Right atrium auricular region (tissue), 2 donors: ENCODE measurements around the gene ANKRD55. TPM values are rescaled to one million over a fixed set of nuclear protein-coding genes. Genes with fewer than 3 reads are reported as not detected.

ENCODE experiments used
- DNase-seq: peaks from one replicate; pipeline ENCODE4 v3.0.0-alpha.2; 2019; ENCODE audit warnings: low spot score
- H3K27ac ChIP-seq, 2 donors: fragments of 200-600 bp; sonication (generic); 1 replicate in 1 of 2; 2 replicates in 1 of 2; pipeline ENCODE4 v1.5.1; 2016 to 2019
- H3K27me3 ChIP-seq, 2 donors: fragments of 200-600 bp; sonication (generic); one replicate each; pipeline versions ENCODE4 v1.5.1 to v1.6.0; 2017 to 2019
- H3K36me3 ChIP-seq: fragments of 200-600 bp; sonication (generic); one replicate; pipeline ENCODE4 v1.5.1; 2016
- H3K4me1 ChIP-seq, 2 donors: fragments of 200-600 bp; sonication (generic); one replicate each; pipeline versions ENCODE4 v1.5.1 to v1.6.0; 2017 to 2019
- H3K4me3 ChIP-seq, 2 donors: fragments of 200-600 bp; sonication (generic); 1 replicate in 1 of 2; 2 replicates in 1 of 2; pipeline ENCODE4 v1.5.1; 2017 to 2019; ENCODE audit warnings: mild to moderate bottlenecking in 1 of 2, moderate library complexity in 1 of 2
- H3K9me3 ChIP-seq, 2 donors: fragments of 200-600 bp; sonication (generic); one replicate each; pipeline ENCODE4 v1.5.1; 2019
- CTCF ChIP-seq, 2 donors: fragments of 200-600 bp; sonication (generic); IDR thresholded peaks; one replicate each; pipeline ENCODE4 v1.5.1; 2019; ENCODE audit warnings: antibody characterized with exemption in 2 of 2
- total RNA-seq, 2 donors: library from RNA; depleted of rRNA; stranded (reverse); fragments of >200 nt; gene quantifications; one replicate each; pipeline ENCODE4 v1.1.0, GENCODE V29; 2016

ANKRD55 gene
- total RNA-seq, 2 donors from 2014 or later: 0.20 TPM; not detected in 1

GRCh38 chr5:56168066-56168478, 65.1 kb downstream of the ANKRD55 start:
- no peak for TF ChIP-seq CTCF (IDR thresholded peaks at IDR 0.05)
- H3K27ac ChIP-seq: no peak overlapping the region
- no peaks in the 10 kb centered on the region for H3K9me3 ChIP-seq
- H3K27me3 ChIP-seq: no peaks in the 10 kb centered on the region
- no peaks in the 10 kb centered on the region for H3K36me3 ChIP-seq
- peaks cover 0 to 10% of the 10 kb centered on the region in 2 donors for H3K4me1 ChIP-seq
- no peak for DNase-seq
- no peak overlapping the region for H3K4me3 ChIP-seq

GRCh38 chr5:56167519-56167918, 65.6 kb downstream of the ANKRD55 start:
- Histone ChIP-seq H3K9me3 (no peaks in the 10 kb centered on the region), H3K4me1 (peaks cover 0 to 6% of the 10 kb centered on the region in 2 donors), H3K36me3 (no peaks in the 10 kb centered on the region), H3K4me3 (no peak overlapping the region), H3K27ac (no peak overlapping the region), H3K27me3 (no peaks in the 10 kb centered on the region)
- no peak for TF ChIP-seq CTCF (IDR thresholded peaks at IDR 0.05)
- no peak for DNase-seq

GRCh38 chr5:56166671-56167385, 66.3 kb downstream of the ANKRD55 start:
- H3K36me3 ChIP-seq: no peaks in the 10 kb centered on the region
- no peaks in the 10 kb centered on the region for H3K27me3 ChIP-seq
- H3K27ac ChIP-seq: no peak overlapping the region
- H3K4me1 ChIP-seq: peaks cover 0 to 6% of the 10 kb centered on the region in 2 donors
- no peaks in the 10 kb centered on the region for H3K9me3 ChIP-seq
- H3K4me3 ChIP-seq: no peak overlapping the region
- TF ChIP-seq CTCF (IDR thresholded peaks at IDR 0.05): no peak
- no peak for DNase-seq

- H3K9me3 ChIP-seq: no peaks in the 10 kb centered on the region
Observed at GRCh38 chr5:56164376-56164775, 68.8 kb downstream of the ANKRD55 start.

GRCh38 chr5:56161927-56162326, 71.2 kb downstream of the ANKRD55 start:
- no peak for DNase-seq
- no peak for TF ChIP-seq CTCF (IDR thresholded peaks at IDR 0.05)
- Histone ChIP-seq H3K9me3 (no peaks in the 10 kb centered on the region), H3K36me3 (no peaks in the 10 kb centered on the region), H3K27me3 (no peaks in the 10 kb centered on the region), H3K4me3 (no peak overlapping the region), H3K4me1 (no peaks in the 10 kb centered on the region), H3K27ac (no peak overlapping the region)

More at GRCh38 chr5:56164376-56164775, 68.8 kb downstream of the ANKRD55 start:
- Histone ChIP-seq H3K4me1 (no peaks in the 10 kb centered on the region), H3K36me3 (no peaks in the 10 kb centered on the region), H3K4me3 (no peak overlapping the region), H3K27ac (no peak overlapping the region), H3K27me3 (no peaks in the 10 kb centered on the region)
- no peak for TF ChIP-seq CTCF (IDR thresholded peaks at IDR 0.05)
- DNase-seq: no peak

GRCh38 chr5:56161439-56161823, 71.7 kb downstream of the ANKRD55 start:
- no peaks in the 10 kb centered on the region for H3K9me3 ChIP-seq
- no peak overlapping the region for H3K27ac ChIP-seq
- H3K4me3 ChIP-seq: no peak overlapping the region
- no peaks in the 10 kb centered on the region for H3K27me3 ChIP-seq
- H3K36me3 ChIP-seq: no peaks in the 10 kb centered on the region
- no peaks in the 10 kb centered on the region for H3K4me1 ChIP-seq
- no peak for TF ChIP-seq CTCF (IDR thresholded peaks at IDR 0.05)
- DNase-seq: no peak
